ENCODE results near the gene CCNT2. TPM values are rescaled to one million over a fixed set of nuclear protein-coding genes. Genes with fewer than 3 reads are reported as not detected.
"Not testable (repeated sequence)": the region's sequence is repeated elsewhere in the genome, so short reads cannot be mapped to it uniquely, and the experiment has no call there.

CCNT2 gene
- total and polyA plus RNA-seq, 7 experiments from 2014 or later, result 20.6 to 78.1 (median 60.0) TPM

DNA sequence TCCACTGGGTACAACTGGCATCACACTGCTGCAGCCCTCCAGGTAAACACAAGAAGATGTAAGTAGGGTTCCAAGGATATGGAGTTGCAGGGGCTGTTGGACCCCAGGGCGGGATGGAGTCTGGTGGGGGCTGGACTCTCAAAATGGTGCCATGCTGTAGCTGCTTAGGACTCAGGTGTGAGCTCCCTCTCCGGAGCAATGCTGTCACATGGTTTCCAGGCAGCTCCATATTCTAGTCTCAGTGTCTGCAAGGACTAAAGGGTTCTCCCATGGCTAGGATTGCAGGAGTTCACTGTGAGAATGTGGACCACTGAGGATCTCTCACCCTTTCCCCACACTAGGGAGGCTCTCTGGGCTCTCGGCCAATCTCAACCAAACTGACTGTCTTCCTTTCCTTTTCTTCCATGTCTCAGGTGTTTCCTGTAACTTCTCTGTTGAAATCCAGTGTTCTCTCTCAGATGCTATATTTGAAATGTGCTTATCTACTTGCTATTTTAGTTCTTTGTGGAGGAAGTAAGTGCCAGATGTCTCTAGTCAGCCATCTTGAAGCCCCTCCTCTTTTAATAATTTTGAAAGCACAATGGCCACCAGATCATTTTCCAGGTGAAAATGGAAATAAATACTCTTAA lies 57.6 kb downstream of the CCNT2 start:
- Mint-ChIP-seq H3K4me1 (peaks cover 0 to 12% (median 0%) of the 10 kb centered on the region in 7 donors), H3K27me3 (peaks cover 4 to 12% (median 4%) of the 10 kb centered on the region in 5 donors)
- no peak for DNase-seq

GRCh38 chr2:134977104-134977503 lies 58.5 kb downstream of the CCNT2 start:
- Mint-ChIP-seq H3K36me3 (peaks cover 13 to 26% (median 20%) of the 10 kb centered on the region in 5 donors), H3K9me3 (peaks cover 12 to 30% (median 23%) of the 10 kb centered on the region in 11 donors), H3K4me1 (peaks cover 0 to 12% (median 0%) of the 10 kb centered on the region in 7 donors)
- H3K4me1 ChIP-seq (ENCODE audit: control insufficient read depth in 2 of 2, insufficient read depth in 2 of 2, low read length in 2 of 2); ATAC-seq; POLR2A ChIA-PET; DNase-seq; H3K36me3 ChIP-seq (ENCODE audit: control insufficient read depth in 2 of 3, insufficient read depth in 3 of 3, low read length in 3 of 3); H3K27me3 Mint-ChIP-seq; H3K4me3 ChIP-seq (ENCODE audit: low read length); H3K27ac Mint-ChIP-seq; CTCF ChIA-PET; H3K27ac ChIP-seq (ENCODE audit: low read depth, low read length); H3K4me3 Mint-ChIP-seq; H3K27me3 ChIP-seq (ENCODE audit: control insufficient read depth in 2 of 2, insufficient read depth in 2 of 2, low read length in 2 of 2): not testable (repeated sequence)
- peaks cover 0 to 16% (median 0%) of the 10 kb centered on the region in 3 experiments for H3K9me3 ChIP-seq (ENCODE audit: control insufficient read depth in 2 of 3, low read length in 3 of 3)
- intact Hi-C loops (cut with micrococcal nuclease), result loop anchor here in 1 of 2 donors (10.0 kb wide), 1 partner anchor 1578 kb away; no protein-coding TSS in a partner anchor

More for the DNA sequence above, 57.6 kb downstream of the CCNT2 start:
- Mint-ChIP-seq H3K4me3 (no peak overlapping the region), H3K27ac (no peak overlapping the region), H3K9me3 (peaks cover 12 to 36% (median 29%) of the 10 kb centered on the region in 11 donors), H3K36me3 (peaks cover 13 to 26% (median 20%) of the 10 kb centered on the region in 5 donors)
- Histone ChIP-seq H3K9me3 (ENCODE audit: control insufficient read depth in 2 of 3, low read length in 3 of 3) (peaks cover 0 to 16% (median 0%) of the 10 kb centered on the region in 3 experiments), H3K27ac (ENCODE audit: low read depth, low read length) (no peak overlapping the region), H3K36me3 (ENCODE audit: control insufficient read depth in 2 of 3, insufficient read depth in 3 of 3, low read length in 3 of 3) (no peaks in the 10 kb centered on the region), H3K4me1 (ENCODE audit: control insufficient read depth in 2 of 2, insufficient read depth in 2 of 2, low read length in 2 of 2) (no peaks in the 10 kb centered on the region), H3K27me3 (ENCODE audit: control insufficient read depth in 2 of 2, insufficient read depth in 2 of 2, low read length in 2 of 2) (no peaks in the 10 kb centered on the region), H3K4me3 (ENCODE audit: low read length) (no peak overlapping the region)
- intact Hi-C loops (cut with micrococcal nuclease), result loop anchor here in 1 of 2 donors (10.0 kb wide), 1 partner anchor 1579 kb away; no protein-coding TSS in a partner anchor
- POLR2A ChIA-PET, result no interaction called here
- no peak for ATAC-seq
- CTCF ChIA-PET, result no interaction called here

GRCh38 chr2:134979221-134979620 lies 60.6 kb downstream of the CCNT2 start:
- intact Hi-C loops (cut with micrococcal nuclease), result loop anchor here in 1 of 2 donors (10.0 kb wide), 1 partner anchor 1576 kb away; no protein-coding TSS in a partner anchor
- POLR2A ChIA-PET, result no interaction called here
- no peaks in the 10 kb centered on the region for H3K4me1 ChIP-seq (ENCODE audit: control insufficient read depth in 2 of 2, insufficient read depth in 2 of 2, low read length in 2 of 2)
- no peak overlapping the region for H3K27ac ChIP-seq (ENCODE audit: low read depth, low read length)
- Mint-ChIP-seq H3K4me3 (no peak overlapping the region), H3K27me3 (peaks cover 0 to 4% (median 4%) of the 10 kb centered on the region in 5 donors), H3K4me1 (peaks cover 0 to 10% (median 0%) of the 10 kb centered on the region in 7 donors), H3K27ac (no peak overlapping the region), H3K9me3 (peaks cover 11 to 28% (median 13%) of the 10 kb centered on the region in 11 donors), H3K36me3 (peaks cover 4 to 23% (median 10%) of the 10 kb centered on the region in 5 donors)
- CTCF ChIA-PET, result interaction anchor here (0.6 kb wide), 1 partner anchor 23 kb away, joined by 3 read pairs; no protein-coding TSS in a partner anchor
- no peaks in the 10 kb centered on the region for H3K27me3 ChIP-seq (ENCODE audit: control insufficient read depth in 2 of 2, insufficient read depth in 2 of 2, low read length in 2 of 2)
- no peak overlapping the region for H3K4me3 ChIP-seq (ENCODE audit: low read length)
- peaks cover 0 to 3% (median 0%) of the 10 kb centered on the region in 3 experiments for H3K9me3 ChIP-seq (ENCODE audit: control insufficient read depth in 2 of 3, low read length in 3 of 3)
- ATAC-seq, result no peak
- no peak for DNase-seq
- H3K36me3 ChIP-seq (ENCODE audit: control insufficient read depth in 2 of 3, insufficient read depth in 3 of 3, low read length in 3 of 3), result no peaks in the 10 kb centered on the region

- H3K36me3 ChIP-seq (ENCODE audit: control insufficient read depth in 2 of 3, insufficient read depth in 3 of 3, low read length in 3 of 3), result no peaks in the 10 kb centered on the region
- CTCF ChIA-PET, result no interaction called here
- Mint-ChIP-seq H3K4me3 (no peak overlapping the region), H3K36me3 (peaks cover 0 to 15% (median 4%) of the 10 kb centered on the region in 5 donors), H3K27ac (no peak overlapping the region), H3K4me1 (peaks cover 0 to 10% (median 0%) of the 10 kb centered on the region in 7 donors), H3K27me3 (peaks cover 0 to 4% (median 4%) of the 10 kb centered on the region in 5 donors), H3K9me3 (peaks cover 3 to 22% (median 7%) of the 10 kb centered on the region in 11 donors)
- H3K27me3 ChIP-seq (ENCODE audit: control insufficient read depth in 2 of 2, insufficient read depth in 2 of 2, low read length in 2 of 2), result no peaks in the 10 kb centered on the region
- DNase-seq, result no peak
- no peaks in the 10 kb centered on the region for H3K9me3 ChIP-seq (ENCODE audit: control insufficient read depth in 2 of 3, low read length in 3 of 3)
- no peak overlapping the region for H3K4me3 ChIP-seq (ENCODE audit: low read length)
- POLR2A ChIA-PET, result no interaction called here
- intact Hi-C loops (cut with micrococcal nuclease), result no loop called here
- ATAC-seq, result no peak
- no peaks in the 10 kb centered on the region for H3K4me1 ChIP-seq (ENCODE audit: control insufficient read depth in 2 of 2, insufficient read depth in 2 of 2, low read length in 2 of 2)
- no peak overlapping the region for H3K27ac ChIP-seq (ENCODE audit: low read depth, low read length)
Measured at GRCh38 chr2:134980639-134981038, 62.0 kb downstream of the CCNT2 start.

GRCh38 chr2:134982603-134983002 lies 64.0 kb downstream of the CCNT2 start:
- H3K27me3 ChIP-seq (ENCODE audit: control insufficient read depth in 2 of 2, insufficient read depth in 2 of 2, low read length in 2 of 2), result no peaks in the 10 kb centered on the region
- no peaks in the 10 kb centered on the region for H3K4me1 ChIP-seq (ENCODE audit: control insufficient read depth in 2 of 2, insufficient read depth in 2 of 2, low read length in 2 of 2)
- Mint-ChIP-seq H3K4me3 (no peak overlapping the region), H3K27me3 (peaks cover 3 to 15% (median 8%) of the 10 kb centered on the region in 5 donors), H3K27ac (no peak overlapping the region), H3K9me3 (peaks cover 3 to 20% (median 7%) of the 10 kb centered on the region in 11 donors), H3K4me1 (peaks cover 0 to 8% (median 0%) of the 10 kb centered on the region in 7 donors), H3K36me3 (peaks cover 0 to 14% (median 4%) of the 10 kb centered on the region in 5 donors)
- no peak for ATAC-seq
- no peak overlapping the region for H3K27ac ChIP-seq (ENCODE audit: low read depth, low read length)
- no peak overlapping the region for H3K4me3 ChIP-seq (ENCODE audit: low read length)
- intact Hi-C loops (cut with micrococcal nuclease), result no loop called here
- no peaks in the 10 kb centered on the region for H3K9me3 ChIP-seq (ENCODE audit: control insufficient read depth in 2 of 3, low read length in 3 of 3)
- H3K36me3 ChIP-seq (ENCODE audit: control insufficient read depth in 2 of 3, insufficient read depth in 3 of 3, low read length in 3 of 3), result no peaks in the 10 kb centered on the region
- ChIA-PET POLR2A (no interaction called here), CTCF (no interaction called here)
- no peak for DNase-seq

- Mint-ChIP-seq H3K4me1 (peaks cover 0 to 8% (median 0%) of the 10 kb centered on the region in 7 donors), H3K4me3 (no peak overlapping the region), H3K9me3 (peaks cover 0 to 20% (median 7%) of the 10 kb centered on the region in 11 donors), H3K27me3 (peaks cover 4 to 20% (median 10%) of the 10 kb centered on the region in 5 donors), H3K27ac (no peak overlapping the region), H3K36me3 (peaks cover 0 to 11% (median 4%) of the 10 kb centered on the region in 5 donors)
- no peak overlapping the region for H3K27ac ChIP-seq (ENCODE audit: low read depth, low read length)
- DNase-seq (no peak), ATAC-seq (no peak)
- ChIA-PET CTCF (interaction anchor here (0.7 kb wide), 1 partner anchor 813 kb away, joined by 3 read pairs; no protein-coding TSS in a partner anchor), POLR2A (no interaction called here)
- H3K4me3 ChIP-seq (ENCODE audit: low read length), result no peak overlapping the region
- no peaks in the 10 kb centered on the region for H3K9me3 ChIP-seq (ENCODE audit: control insufficient read depth in 2 of 3, low read length in 3 of 3)
- H3K36me3 ChIP-seq (ENCODE audit: control insufficient read depth in 2 of 3, insufficient read depth in 3 of 3, low read length in 3 of 3), result no peaks in the 10 kb centered on the region
- H3K4me1 ChIP-seq (ENCODE audit: control insufficient read depth in 2 of 2, insufficient read depth in 2 of 2, low read length in 2 of 2), result no peaks in the 10 kb centered on the region
- intact Hi-C loops (cut with micrococcal nuclease), result loop anchor here (5.0 kb wide), 3 partner anchors 487 to 812 kb away; no protein-coding TSS in a partner anchor
- H3K27me3 ChIP-seq (ENCODE audit: control insufficient read depth in 2 of 2, insufficient read depth in 2 of 2, low read length in 2 of 2), result no peaks in the 10 kb centered on the region
Measured at GRCh38 chr2:134985061-134985460, 66.4 kb downstream of the CCNT2 start.
